ENCODE results near the gene DGKG. TPM values are rescaled to one million over a fixed set of nuclear protein-coding genes. Genes with fewer than 3 reads are reported as not detected.
A peak's percentile ranks its signal among the peaks of the same experiment; 100 is the strongest.

The DGKG gene
- polyA plus RNA-seq (2012; ENCODE audit: low read depth, missing spikeins): 1.2 TPM

GRCh38 chr3:186361762-186362536, at the start of gene DGKG:
Gene DGKG, minus strand, starts transcription at chr3:186362234. Its CDS starts 41,775 bp downstream, at chr3:186320459.
- DNase-seq (ENCODE audit: insufficient read length, low spot score): peak; percentile 62
- peak; percentile 87 for FAIRE-seq

GRCh38 chr3:186411089-186411488, 49.1 kb upstream of the DGKG start:
- DNase-seq (ENCODE audit: insufficient read length, low spot score) (no peak), FAIRE-seq (no peak)
- no peak for TF ChIP-seq POLR2A (IDR thresholded peaks at IDR 0.05; ENCODE audit: low read depth, low read length)
- no peak for TF ChIP-seq POU2F2 (IDR thresholded peaks at IDR 0.05; ENCODE audit: low read depth, low read length)
- TF ChIP-seq SPI1 (IDR thresholded peaks at IDR 0.05; ENCODE audit: low read depth, low read length): no peak
- TF ChIP-seq TAF1 (IDR thresholded peaks at IDR 0.05; ENCODE audit: low read depth, low read length): no peak

More at GRCh38 chr3:186361762-186362536, at the start of gene DGKG:
- TF ChIP-seq SPI1 (IDR thresholded peaks at IDR 0.05; ENCODE audit: low read depth, low read length) (peak; percentile 89), POLR2A (IDR thresholded peaks at IDR 0.05; ENCODE audit: low read depth, low read length) (no peak), TAF1 (IDR thresholded peaks at IDR 0.05; ENCODE audit: low read depth, low read length) (no peak), PAX5 (IDR thresholded peaks at IDR 0.05; ENCODE audit: insufficient read depth, low read length, severe bottlenecking) (no peak), POU2F2 (IDR thresholded peaks at IDR 0.05; ENCODE audit: low read depth, low read length) (no peak), POLR2AphosphoS5 (IDR thresholded peaks at IDR 0.05; ENCODE audit: low read depth, low read length) (no peak)

DNA sequence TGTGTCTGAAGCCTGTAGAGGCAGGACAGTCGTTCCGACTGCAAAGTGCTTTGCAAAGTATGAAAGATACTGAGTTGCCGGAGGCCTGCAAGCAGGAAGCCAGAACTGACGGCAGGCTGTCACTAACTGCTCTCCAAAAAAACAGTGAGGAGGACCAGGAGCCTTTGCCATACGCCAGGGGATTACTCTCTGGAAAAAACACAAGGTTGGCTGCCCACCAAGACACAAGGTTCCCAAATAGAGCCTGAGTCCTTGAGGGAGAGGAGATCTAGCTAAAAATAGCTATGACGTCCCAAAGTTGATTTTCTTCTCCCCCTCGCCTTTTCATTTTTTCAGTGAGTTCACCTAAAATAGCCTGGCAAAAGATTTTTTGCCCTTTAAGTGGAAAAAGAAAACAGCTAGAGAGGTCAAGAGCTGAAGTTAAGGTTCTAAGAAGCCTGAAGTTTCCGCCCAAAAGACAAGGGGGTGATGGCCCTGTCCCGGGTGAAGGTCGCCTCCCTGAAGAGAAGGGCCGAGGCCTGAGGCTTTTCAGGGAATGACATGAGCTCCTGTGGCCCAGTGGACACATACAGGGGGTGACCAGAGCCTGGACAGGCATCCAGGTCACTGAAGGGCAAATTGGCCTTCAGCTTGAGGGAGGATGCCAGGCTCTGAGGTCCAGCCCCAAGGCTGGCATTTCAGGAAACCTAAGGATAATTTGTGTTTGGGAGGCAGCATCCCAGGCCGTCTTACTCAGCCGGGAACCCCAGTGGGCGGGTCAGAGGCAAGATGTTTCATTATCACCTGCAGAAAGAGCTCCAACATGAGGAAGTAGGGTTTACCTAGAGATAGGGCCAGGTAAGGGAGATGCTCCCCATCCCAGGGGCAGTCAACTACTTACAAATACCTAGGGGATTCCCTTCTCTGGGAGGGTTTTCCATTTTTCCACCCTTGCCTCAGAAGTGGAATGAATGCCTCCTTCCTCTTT, 44.9 kb upstream of the DGKG start:
- no peak for DNase-seq (ENCODE audit: insufficient read length, low spot score)
- no peak for FAIRE-seq
- no peak for TF ChIP-seq TAF1 (IDR thresholded peaks at IDR 0.05; ENCODE audit: low read depth, low read length)
- TF ChIP-seq POLR2AphosphoS5 (IDR thresholded peaks at IDR 0.05; ENCODE audit: low read depth, low read length): no peak
- TF ChIP-seq SPI1 (IDR thresholded peaks at IDR 0.05; ENCODE audit: low read depth, low read length): no peak
- TF ChIP-seq POLR2A (IDR thresholded peaks at IDR 0.05; ENCODE audit: low read depth, low read length): no peak
- TF ChIP-seq PAX5 (IDR thresholded peaks at IDR 0.05; ENCODE audit: insufficient read depth, low read length, severe bottlenecking): no peak
- no peak for TF ChIP-seq POU2F2 (IDR thresholded peaks at IDR 0.05; ENCODE audit: low read depth, low read length)

DNA sequence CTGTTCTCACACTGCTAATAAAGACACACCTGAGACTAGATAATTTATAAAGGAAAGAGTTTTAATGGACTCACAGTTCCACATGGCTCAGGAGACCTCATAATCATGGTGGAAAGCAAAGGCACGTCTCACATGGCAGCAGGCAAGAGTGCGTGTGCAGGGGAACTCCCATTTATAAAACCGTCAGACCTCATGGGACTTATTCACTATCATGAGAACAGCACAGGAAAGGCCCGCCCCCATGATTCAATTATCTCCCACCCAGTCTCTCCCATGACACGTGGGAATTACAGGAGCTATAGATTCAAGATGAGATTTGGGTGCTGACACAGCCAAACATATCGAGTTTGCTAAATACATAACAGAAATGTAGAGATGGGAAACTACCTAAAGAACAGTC, 39.5 kb upstream of the DGKG start:
- FAIRE-seq (no peak), DNase-seq (ENCODE audit: insufficient read length, low spot score) (no peak)
- TF ChIP-seq SPI1 (IDR thresholded peaks at IDR 0.05; ENCODE audit: low read depth, low read length) (no peak), POLR2A (IDR thresholded peaks at IDR 0.05; ENCODE audit: low read depth, low read length) (no peak), POU2F2 (IDR thresholded peaks at IDR 0.05; ENCODE audit: low read depth, low read length) (no peak), TAF1 (IDR thresholded peaks at IDR 0.05; ENCODE audit: low read depth, low read length) (no peak), PAX5 (IDR thresholded peaks at IDR 0.05; ENCODE audit: insufficient read depth, low read length, severe bottlenecking) (no peak), POLR2AphosphoS5 (IDR thresholded peaks at IDR 0.05; ENCODE audit: low read depth, low read length) (no peak)

- no peak for FAIRE-seq
- no peak for DNase-seq (ENCODE audit: insufficient read length, low spot score)
- TF ChIP-seq POLR2AphosphoS5 (IDR thresholded peaks at IDR 0.05; ENCODE audit: low read depth, low read length): no peak
- TF ChIP-seq POLR2A (IDR thresholded peaks at IDR 0.05; ENCODE audit: low read depth, low read length): no peak
- no peak for TF ChIP-seq PAX5 (IDR thresholded peaks at IDR 0.05; ENCODE audit: insufficient read depth, low read length, severe bottlenecking)
- TF ChIP-seq TAF1 (IDR thresholded peaks at IDR 0.05; ENCODE audit: low read depth, low read length): no peak
- TF ChIP-seq SPI1 (IDR thresholded peaks at IDR 0.05; ENCODE audit: low read depth, low read length): no peak
- TF ChIP-seq POU2F2 (IDR thresholded peaks at IDR 0.05; ENCODE audit: low read depth, low read length): no peak
These were observed 38.6 kb upstream of the DGKG start for GRCh38 chr3:186400662-186401061.

- no peak for FAIRE-seq
- TF ChIP-seq POLR2AphosphoS5 (IDR thresholded peaks at IDR 0.05; ENCODE audit: low read depth, low read length) (no peak), POU2F2 (IDR thresholded peaks at IDR 0.05; ENCODE audit: low read depth, low read length) (no peak), PAX5 (IDR thresholded peaks at IDR 0.05; ENCODE audit: insufficient read depth, low read length, severe bottlenecking) (no peak), SPI1 (IDR thresholded peaks at IDR 0.05; ENCODE audit: low read depth, low read length) (no peak), TAF1 (IDR thresholded peaks at IDR 0.05; ENCODE audit: low read depth, low read length) (no peak), POLR2A (IDR thresholded peaks at IDR 0.05; ENCODE audit: low read depth, low read length) (no peak)
These were observed 38.0 kb upstream of the DGKG start for GRCh38 chr3:186400026-186400425.

GRCh38 chr3:186394566-186395217, 32.7 kb upstream of the DGKG start:
- FAIRE-seq: peak; percentile 74
- TF ChIP-seq PAX5 (IDR thresholded peaks at IDR 0.05; ENCODE audit: insufficient read depth, low read length, severe bottlenecking) (no peak), SPI1 (IDR thresholded peaks at IDR 0.05; ENCODE audit: low read depth, low read length) (no peak)
- DNase-seq (ENCODE audit: insufficient read length, low spot score): no peak

More at GRCh38 chr3:186400026-186400425, 38.0 kb upstream of the DGKG start:
- no peak for DNase-seq (ENCODE audit: insufficient read length, low spot score)

GRCh38 chr3:186386883-186387560, 25.0 kb upstream of the DGKG start:
- no peak for DNase-seq (ENCODE audit: insufficient read length, low spot score)
- no peak for FAIRE-seq

More at GRCh38 chr3:186386883-186387560, 25.0 kb upstream of the DGKG start:
- TF ChIP-seq TAF1 (IDR thresholded peaks at IDR 0.05; ENCODE audit: low read depth, low read length) (no peak), POLR2A (IDR thresholded peaks at IDR 0.05; ENCODE audit: low read depth, low read length) (no peak), POU2F2 (IDR thresholded peaks at IDR 0.05; ENCODE audit: low read depth, low read length) (no peak), PAX5 (IDR thresholded peaks at IDR 0.05; ENCODE audit: insufficient read depth, low read length, severe bottlenecking) (no peak), POLR2AphosphoS5 (IDR thresholded peaks at IDR 0.05; ENCODE audit: low read depth, low read length) (no peak), SPI1 (IDR thresholded peaks at IDR 0.05; ENCODE audit: low read depth, low read length) (no peak)
